Activated CD8-positive, alpha-beta memory T cell treated with anti-CD3 and anti-CD28 coated beads for 24 hours (primary cell): ENCODE measurements around the gene PODXL.
"Not testable (repeated sequence)": the region's sequence is repeated elsewhere in the genome, so short reads cannot be mapped to it uniquely, and the experiment has no call there.

Experiments used
- DNase-seq: peaks from one replicate; pipeline ENCODE4 v3.0.0-alpha.2; 2020

The PODXL gene

DNA sequence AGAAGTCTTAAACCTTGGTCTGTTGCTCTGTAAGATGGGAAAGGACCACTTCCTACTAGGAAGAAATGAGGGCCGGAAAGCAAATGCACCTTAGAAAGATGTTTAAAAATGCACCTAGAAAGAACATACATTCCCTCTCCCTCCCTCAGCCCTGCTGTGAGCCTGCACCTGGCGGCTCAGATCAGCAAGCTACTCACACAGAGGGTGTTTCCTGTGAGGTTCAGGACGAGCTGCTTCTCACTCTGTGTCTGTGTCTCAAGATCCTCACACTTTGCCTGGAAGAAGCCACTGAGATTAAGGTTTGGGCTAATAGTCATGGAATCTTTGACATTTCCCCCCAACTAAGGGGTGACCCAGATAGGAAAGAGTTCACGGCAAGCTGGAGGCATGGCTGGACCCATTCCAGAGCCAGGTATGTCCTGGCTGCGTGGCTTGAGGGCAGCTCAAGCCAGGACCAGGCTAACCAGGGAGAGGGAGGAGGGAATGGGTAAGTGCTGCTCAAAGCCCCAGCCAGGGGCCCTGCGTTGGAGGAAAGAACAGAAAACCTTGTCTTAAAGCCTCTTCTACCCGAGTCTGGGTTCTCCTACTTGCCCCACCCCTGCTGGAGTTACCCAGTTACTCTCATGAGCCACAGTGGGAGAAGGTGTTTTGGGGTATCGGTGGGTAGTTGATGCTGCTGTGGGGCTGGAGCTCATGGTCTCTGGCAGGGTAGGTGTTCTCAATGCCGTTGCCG, 47.5 kb downstream of the PODXL start:
- DNase-seq: no peak

DNA sequence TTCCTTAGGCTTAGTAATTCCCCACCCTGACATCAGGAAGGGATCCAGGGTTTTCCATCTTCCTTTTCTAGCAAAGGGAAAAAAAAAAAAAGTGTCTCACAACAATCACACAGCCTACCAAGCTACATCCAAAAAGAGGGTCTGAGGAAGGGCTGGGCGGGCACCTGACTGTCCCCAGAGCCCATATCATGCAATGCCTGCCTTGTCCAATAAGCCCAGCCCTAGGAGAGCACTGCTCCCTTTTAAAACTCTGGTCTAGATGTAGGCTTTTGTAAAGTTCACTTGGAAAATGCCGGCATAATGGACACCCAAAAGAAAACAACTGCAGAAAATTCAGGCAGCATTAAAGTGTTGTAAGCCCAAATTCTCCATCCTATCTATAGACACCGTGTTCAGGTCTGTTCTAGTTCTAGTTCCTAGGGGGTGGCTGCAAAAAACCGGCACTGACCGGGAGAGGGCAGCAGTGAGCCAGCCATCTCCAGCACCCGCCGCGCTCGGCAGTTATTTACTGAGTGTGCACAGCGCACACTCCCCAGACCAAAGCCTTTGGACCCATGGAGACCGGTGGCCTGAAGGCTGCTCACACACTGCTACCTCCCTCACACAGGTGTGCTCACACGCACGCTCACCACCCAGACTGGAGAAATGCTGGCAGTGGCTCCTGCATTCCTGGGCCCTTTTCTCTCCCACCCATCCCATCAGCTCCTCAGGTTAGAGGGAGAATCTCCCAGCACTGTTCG, 48.7 kb downstream of the PODXL start:
- peak; percentile 91 for DNase-seq

DNA sequence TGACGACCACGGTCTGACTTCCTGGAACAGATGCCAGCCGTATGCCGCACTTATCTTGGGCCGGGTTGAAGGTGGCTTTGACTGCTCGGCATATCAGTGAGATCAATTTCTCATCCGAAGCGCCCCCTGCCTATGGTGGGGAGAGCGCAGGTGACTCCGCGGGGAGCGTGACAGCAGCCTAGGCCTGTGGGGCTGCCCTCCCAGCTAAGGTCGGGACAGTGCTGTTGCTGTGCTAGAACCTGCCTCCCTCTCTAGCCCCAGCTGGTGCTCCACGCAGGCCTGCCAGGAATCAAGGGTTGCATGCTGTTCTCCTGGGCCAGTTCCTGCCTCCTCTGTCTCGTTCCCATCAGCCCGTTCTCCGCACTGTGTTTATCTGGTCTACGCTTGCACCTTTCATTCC, 49.8 kb downstream of the PODXL start:
- no peak for DNase-seq

DNA sequence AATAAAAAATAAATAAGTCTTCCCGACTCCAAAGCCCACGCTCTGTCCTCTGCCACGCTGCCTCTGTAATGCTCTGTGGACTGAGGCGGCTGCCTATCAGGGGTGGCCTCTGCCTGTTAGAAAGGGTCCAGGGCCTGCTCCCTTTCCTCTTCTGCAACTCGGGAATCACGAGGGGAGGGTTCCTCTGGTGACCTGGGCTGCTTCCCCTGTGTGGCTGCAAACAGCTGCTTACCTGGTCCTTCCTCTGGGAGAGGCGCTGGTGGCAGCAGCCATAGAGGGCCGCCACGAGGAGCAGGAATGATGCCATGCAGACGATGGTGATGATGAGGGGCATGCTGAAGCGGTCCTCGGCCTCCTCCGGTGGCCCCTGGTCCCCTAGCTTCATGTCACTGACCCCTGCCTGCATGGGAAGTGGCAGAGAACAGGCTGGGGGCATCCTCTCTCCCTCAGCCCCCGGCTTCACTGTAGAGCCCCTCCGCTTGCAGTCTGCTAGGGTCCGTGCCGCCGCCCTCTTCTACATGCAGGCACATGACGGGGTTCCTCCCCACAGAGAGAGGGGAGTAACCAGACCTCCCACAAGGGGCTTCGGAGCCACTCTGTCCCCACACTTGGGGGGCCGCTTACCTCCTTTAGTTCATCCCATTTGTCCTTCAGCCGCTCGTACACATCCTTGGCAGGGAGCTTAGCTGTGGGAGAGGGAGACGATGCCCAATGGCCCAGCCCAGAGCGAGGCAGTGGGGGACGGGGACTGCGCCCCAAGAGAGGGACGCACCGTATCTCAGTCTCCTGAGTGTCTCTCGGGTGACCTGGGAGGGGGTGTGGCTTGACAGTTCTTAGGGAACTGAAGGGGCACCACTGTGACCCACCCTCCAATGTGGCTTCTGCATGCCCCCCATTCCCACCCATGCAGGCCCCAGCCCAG, 50.5 kb downstream of the PODXL start:
- no peak for DNase-seq

DNA sequence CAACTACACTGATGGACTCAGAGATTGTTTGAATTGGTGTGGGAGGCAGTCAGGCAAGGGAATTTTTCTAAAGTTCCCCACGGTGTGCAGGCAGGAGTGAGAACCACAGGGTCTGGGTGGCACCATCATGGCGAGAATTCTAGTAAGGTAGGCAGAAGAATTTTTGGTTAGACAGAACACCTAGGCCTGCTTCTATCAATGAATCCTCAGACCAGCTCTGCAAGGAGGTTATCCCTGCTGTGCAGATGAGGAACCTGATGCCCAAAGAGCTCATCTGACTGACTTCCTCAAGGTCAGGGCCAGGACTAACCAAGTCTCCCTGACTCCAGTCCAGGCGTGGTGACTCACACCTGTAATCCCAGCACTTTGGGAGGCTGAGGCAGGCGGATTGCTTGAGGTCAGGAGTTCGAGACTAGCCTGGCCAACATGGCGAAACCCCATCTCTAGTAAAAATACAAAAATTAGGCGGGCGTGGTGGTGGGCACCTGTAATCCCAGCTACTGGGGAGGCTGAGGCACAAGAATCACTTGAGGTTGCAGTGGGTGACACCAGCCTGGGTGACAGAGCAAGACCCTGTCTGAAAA, 51.3 kb downstream of the PODXL start:
- not testable (repeated sequence) for DNase-seq

DNA sequence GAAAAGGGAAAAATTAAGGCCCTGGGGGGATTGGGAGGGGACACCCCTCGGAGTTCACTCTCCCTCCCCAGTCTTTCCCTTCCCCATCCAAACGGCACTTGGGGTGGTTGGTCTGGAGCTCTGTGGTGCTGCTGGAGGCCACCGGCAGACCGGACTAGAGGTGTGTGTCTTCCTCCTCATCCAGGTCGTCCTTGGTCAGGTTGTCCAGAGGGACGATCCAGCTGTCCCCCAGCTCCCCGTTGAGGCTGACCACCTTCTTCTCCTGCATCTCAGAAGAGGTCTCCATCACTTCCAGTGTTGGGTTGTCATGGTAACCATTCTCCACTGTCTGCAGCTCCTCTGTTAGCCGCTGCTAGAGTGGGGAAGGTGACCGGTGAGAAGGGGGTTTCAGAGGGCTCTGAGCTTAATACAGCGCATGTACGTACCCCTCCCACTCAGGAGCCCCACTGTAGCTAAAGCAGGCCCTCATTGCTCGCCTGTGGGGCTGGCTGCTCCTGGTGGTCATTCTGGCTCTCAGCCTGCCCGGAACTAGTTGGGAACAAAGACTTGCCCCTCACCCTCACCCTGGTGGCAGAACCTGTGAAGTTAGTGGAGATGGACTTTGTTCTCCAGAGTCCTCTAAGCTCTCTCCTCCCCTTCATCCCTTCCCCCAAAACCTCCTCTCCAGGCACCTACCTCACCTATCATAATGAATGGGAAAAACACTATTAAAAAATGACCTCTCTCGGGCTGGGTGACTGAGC, 52.1 kb downstream of the PODXL start:
- DNase-seq: no peak

DNA sequence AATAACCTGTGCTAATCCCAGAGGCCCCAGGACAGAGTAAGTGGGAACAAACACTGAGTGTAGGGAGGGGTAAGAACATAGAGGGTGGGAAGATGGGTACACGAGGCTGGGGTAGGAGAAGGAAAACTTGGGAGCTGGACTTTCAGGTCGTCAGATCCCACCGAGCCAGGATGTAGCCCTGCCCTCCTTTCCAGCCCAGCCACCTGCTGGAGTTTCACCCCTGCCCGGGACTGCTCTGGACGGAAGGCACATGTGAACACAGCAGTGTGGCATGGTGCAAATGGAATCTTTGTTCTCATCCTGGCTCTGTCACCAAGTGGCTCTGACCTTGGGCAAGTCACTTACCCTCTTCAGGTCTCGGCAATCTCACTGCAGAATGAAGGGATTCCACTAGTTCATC, 52.8 kb downstream of the PODXL start:
- DNase-seq: no peak

DNA sequence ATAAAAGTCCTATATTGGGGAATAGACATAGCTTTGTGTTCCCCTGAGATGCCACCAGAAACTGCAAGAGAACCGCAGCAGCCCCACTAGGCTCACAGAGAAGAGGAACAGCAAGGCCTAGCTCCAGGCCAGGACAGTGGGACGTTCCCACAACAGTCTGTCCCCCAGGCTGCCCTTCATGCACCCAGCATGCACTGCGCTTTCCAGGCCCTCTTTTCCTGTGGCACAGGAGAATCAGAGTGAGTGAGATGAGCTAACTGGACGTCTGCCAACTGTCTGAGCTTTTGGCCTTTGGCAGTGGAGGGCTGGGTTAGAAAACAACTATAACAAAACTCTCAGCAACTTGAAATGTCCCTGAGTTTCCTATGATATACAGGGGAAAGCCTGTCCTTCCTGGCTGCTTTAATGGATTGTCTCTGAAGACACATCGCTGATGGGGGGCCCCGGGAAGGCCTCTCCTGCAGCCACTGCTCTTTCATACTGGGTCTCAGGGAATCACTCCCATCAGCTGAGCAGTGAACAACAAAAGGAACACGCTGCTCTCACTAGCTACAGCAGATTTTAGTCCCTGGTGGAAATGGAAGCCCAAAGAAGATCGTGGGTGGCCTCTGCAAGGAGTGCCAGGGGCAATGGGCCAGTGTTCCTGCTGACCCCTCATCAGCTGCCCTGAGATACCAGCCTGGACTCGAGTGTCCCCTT, 53.5 kb downstream of the PODXL start:
- no peak for DNase-seq

DNA sequence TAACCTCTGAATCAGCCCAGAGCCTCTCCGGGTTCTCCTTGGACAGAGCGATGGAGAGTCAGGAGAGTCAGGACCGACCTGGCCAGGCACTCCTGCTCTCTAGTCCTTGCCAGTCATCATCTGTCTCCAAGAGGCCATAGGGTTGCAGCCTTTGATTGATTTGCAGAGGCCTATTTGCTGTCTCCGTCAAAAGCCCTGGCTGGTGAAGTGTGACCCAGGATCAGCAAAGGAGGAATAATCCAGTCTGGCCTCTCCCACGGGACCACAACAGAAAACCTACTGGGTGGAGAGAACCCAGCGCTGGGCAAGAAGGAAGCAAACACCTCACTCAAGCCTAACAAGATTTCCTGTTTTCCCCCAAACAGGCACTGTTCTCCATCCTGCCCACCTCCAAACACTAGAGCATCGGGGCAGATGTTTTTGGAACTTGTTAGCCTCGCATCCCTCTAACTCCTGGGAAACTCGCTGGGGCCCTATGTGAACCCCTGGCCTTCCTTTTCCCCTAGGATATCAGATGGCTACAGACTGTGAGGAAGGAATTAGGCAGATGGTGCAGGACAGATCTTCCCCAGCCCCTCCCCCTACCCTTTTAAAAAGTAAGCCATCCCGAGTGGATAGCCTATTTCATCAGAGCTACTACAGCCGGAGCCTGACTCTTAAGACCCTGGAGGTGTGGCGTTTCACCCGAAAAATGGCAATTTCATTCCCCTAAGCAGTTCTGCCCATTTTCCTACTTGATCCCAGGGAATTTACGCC, 54.3 kb downstream of the PODXL start:
- DNase-seq: no peak

DNA sequence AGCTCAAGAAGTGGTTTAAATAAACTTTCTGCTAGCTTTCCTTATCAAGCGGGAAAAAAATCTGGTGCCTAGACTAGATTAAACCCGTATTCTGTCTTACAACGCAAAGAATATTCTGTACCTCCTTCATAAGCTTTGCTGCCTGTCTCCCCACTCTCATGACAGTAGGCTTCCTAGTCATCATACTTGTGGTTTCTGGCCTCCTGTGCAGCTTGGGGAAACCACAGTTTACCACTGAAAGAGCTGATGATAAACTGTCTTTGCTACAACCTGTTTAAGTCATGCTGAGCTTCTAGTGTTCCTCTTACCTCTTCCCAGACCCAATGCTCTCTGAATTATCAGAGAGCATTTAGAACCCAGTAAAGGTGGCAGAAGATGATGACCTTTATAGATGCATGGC, 55.0 kb downstream of the PODXL start:
- no peak for DNase-seq

DNA sequence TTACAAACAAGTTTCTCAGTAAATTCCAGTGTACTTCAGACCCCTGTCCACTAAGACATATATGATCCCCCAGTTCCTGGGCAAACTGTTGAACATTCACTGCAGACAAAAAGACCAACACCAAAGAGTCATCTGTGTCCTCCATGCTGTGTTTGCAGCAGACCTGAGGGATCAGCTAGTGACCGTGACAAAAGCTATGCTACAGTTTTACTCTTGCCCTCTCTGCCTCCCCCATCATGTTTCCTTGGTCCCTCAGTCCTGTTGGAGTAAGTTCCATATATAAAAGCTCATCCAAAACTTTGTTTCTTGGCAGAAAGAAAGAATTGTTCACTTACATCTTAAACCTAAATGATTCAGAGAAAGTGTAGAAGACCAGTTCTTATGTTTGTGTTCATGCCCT, 56.1 kb downstream of the PODXL start:
- no peak for DNase-seq

DNA sequence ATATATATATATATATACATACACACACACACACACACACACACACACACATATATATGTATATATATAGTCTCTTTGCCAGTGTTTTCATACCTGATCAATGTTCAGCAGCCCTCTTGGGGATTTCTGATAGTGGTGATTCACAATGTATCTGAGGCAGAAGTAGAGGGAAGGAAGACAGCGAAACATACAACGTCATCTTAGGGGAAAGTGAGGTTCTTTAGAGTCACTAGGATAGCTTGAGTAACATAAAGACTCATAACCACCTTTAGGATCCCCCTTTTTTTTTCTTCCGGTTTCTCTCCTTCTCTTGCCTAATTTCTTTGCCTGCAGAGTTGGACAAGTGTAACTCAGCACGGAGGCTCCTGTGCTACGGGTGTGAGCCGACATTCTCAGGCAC, 56.6 kb downstream of the PODXL start:
- no peak for DNase-seq

DNA sequence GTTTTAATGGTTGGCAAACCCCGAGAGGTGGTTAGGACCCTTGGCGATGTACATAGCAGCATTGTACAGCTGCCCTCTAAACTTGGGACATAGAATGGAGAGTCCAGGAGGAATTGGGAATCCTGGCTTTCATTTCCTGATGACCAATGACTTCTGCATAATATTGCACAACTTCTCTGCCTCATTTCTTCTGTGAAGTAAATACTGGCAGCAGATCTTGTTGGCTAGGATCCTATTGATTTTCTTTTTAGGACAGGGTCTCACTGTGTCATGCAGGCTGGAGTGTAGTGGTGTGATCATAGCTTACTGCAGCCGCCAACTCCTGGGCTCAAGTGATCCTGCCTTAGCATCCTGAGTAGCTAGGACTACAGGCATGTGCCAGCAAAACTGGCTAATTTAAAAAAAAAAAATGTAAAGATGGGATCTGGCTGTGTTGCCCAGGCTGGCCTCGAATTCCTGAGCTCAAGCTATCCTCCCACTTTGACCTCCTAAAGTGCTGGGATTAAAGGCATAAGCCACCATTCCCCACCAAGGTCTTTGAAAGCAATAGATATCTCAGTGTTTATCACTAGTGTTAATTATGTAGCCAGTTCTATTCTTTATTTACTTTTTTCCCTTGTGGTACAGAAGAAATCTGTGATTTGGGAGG, 58.1 kb downstream of the PODXL start:
- DNase-seq: no peak

DNA sequence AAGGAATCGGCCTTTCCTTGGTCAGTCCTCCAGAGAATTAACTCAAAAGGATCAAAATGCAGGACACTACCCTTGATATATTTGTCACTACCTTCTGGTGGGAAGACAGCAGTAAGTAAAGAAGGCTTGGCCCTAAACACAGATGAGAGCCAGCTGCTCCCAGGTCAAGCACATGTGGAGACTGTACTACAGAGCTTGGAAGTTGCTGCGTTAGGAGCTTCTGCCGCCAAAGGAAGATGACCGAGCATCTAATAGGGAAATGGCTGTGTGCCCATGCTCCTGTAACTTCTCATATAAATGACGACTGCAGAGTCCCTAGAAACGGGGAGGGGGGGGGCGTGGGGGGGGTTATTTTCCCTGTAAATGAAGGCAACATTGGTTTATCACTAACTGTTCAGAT, 59.0 kb downstream of the PODXL start:
- no peak for DNase-seq

DNA sequence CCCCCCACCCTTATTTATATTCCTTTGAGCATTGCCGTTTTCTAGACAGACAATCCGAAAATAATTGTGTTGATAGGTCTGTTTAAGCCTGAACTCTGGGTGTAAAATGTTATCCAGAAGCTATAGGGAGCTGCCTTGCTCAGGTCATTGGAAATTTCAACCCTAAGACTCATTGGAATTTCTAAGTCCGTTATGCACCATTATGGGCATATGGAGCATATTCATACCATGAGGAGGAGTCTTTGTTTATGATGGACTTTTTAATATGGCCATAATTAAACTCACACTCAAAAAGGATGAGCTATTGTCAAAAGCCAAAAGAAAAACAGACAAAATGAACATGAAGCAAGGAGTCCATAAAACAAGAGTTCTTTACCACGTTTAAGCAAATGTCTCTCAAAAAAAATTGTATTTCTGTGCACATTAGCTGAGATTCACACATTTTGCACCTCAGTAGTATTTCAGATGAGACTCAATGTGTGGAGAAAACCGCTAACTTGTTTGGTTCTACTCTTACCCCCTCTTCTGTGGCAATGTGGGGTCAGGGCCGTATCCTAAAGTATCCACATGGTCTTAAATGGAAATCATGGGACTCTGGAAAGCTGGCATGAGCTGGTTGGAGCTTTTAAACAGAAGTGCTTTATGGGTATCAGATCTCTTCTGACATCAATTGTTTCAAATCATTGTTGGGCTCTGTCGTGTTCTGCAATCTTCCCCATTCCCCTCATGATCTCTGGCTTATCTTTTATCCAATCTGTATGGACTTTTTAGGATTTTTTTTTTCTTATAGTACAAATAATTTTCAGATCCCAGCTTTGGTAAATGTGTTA, 60.5 kb downstream of the PODXL start:
- no peak for DNase-seq

DNA sequence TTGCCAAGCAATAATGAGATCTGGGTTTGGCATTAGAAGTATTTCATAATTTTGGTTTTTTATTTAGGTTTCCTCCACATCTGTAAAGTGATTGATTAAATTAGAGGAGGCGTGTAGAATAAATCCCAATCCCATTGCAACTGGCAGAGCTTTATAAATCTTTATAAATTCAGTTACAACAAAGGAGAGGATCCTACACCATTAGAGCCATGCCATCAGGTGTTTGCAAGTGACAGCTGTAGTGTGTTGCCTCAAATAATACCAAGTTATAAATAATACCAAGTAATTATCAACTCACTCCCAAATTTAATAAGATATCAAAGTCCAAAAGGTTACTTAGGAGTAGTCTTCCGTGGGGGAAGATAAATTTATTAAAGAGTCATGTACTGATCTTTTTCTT, 62.2 kb downstream of the PODXL start:
- no peak for DNase-seq

DNA sequence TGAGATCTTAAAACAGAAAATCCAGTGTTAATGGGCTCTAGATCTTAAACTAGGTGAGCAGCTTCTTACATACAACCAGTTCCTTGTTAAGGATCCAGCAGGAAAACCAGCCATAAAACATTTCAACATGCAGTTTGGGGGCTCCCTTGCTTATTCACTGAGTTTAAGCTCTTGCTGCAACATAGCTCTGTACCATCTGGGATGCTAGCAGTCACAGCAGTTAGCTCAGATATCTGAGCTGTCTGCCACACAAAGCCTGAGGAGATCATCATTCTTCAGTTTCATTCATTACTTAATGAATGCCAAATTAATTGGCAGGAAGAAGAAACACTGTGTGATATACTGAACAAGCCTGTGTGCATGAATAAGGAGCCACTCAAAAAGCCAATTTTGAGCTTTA, 62.8 kb downstream of the PODXL start:
- no peak for DNase-seq

DNA sequence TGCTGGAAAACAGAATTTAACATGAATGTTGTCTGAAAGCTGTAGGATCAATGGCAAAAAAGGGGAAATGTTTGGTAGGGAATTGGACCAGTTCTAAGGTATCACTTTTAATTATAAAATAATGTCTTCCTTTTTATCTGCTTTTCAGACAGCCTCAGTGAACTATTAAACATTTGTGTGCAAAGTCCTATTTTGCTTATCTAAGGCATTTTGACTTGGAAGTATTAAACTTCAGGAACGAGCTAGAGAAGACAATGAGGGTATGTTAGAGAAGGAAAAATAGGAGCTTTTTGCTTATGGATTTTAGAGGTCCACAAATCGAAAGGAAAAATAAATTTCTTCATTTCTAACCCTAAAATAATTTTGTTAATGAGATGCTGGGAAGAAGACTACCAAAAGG, 63.3 kb downstream of the PODXL start:
- no peak for DNase-seq

DNA sequence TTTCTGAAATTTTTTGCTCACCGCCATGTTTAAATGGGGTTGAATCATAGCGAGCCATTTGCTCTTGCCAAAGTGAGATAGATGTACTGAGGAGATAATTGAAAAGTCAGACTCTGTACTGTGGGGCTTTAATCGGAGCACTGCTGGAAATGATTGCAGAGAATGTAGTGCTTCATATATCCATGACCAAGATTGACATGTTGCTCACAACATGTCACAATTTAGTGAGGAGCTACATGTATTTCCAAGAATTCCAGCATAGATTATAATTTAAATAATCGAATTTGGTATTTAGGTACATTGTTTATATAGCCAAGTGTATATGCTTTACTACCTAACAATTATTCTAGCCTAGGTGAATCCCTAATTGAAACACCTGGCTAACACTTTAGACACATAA, 66.5 kb downstream of the PODXL start:
- no peak for DNase-seq

DNA sequence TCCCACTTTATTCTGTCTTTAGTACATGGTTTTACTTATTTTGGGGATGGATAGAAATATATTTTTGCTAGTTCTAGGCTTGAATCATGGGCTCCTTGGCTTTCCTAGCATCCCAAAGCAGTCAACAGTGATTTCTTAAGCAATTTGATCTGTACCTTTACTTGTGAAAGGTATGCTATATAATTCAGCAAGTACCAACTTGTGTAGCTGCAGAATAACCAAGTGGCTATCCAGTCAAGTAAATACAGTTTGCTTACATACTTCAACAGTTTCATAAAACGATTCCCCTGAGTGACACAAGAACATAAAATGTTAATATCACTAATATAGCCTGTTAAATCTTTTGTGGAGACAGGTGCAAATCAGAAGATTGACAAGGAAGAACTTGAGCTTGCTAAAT, 67.2 kb downstream of the PODXL start:
- DNase-seq: no peak
